HCT116 (cell line): Measurements from ENCODE around the gene BATF3. TPM values are rescaled to one million over a fixed set of nuclear protein-coding genes. Genes with fewer than 3 reads are reported as not detected.

Experiments
- ATAC-seq: fragments of 200-7000 bp; cut with Tn5 transposase; 2 replicates; pipeline ENCODE4 v1.9.1; 2020; ENCODE audit warnings: mild to moderate bottlenecking, moderate library complexity
- BruUV-seq: library from RNA; stranded (reverse); fragments of 400-500 nt; replicated peaks from 2 replicates; lab custom pipeline; 2021; lab: Mats Ljungman, UMichigan
- CTCF ChIA-PET: fragments of 300-600 bp; sonication (Branson Sonifier 250); formaldehyde crosslinking; loops from one replicate; lab custom pipeline; 2021; ENCODE audit warnings: antibody characterized with exemption; lab: Charles Lee
- POLR2A ChIA-PET: fragments of 300-600, 350-600 bp; sonication (Branson Sonifier 250); formaldehyde crosslinking; loops from one replicate; lab custom pipeline; 2021; ENCODE audit warnings: antibody characterized with exemption; lab: Charles Lee
- RAD21 ChIA-PET, 2 experiments: fragments of 300-600 bp; sonication (Branson Sonifier 250); formaldehyde crosslinking; loops; one replicate each; lab custom pipeline; 2023; ENCODE audit warnings: low total read pairs in 2 of 2; ENCODE audit not compliant: uncharacterized antibody in 2 of 2, unreplicated experiment in 2 of 2, low non-redundant PET in 1 of 2; lab: Charles Lee
- DNase-seq: peaks from one replicate; pipeline ENCODE4 v3.0.0-alpha.2; 2010; ENCODE audit warnings: low read depth, low spot score
- H2AFZ ChIP-seq: fragments of 200-600 bp; shearing (Covaris generic), sonication (generic); 2 replicates; pipeline ENCODE4 v1.6.1; 2017; ENCODE audit warnings: low read depth, mixed run types, mixed read lengths, antibody characterized with exemption, low read length; ENCODE audit not compliant: poor library complexity, severe bottlenecking
- H3K27ac ChIP-seq: 2 replicates; pipeline ENCODE4 v1.5.1; 2012; ENCODE audit warnings: low read depth, low read length
- H3K27me3 ChIP-seq: fragments of 200-600 bp; sonication (generic); 2 replicates; pipeline ENCODE4 v1.6.1; 2016; ENCODE audit warnings: mixed run types, low read length, mixed read lengths; ENCODE audit not compliant: insufficient read depth
- H3K36me3 ChIP-seq, 2 experiments: fragments of 200-500 bp in 1 of 2; fragments of 200-600 bp in 1 of 2; sonication (Bioruptor generic) in 1 of 2; sonication (generic) in 1 of 2; 2 replicates each; pipeline versions ENCODE4 v1.5.1 to v1.6.1; 2014 to 2016; ENCODE audit warnings: low read length in 2 of 2, inconsistent platforms in 1 of 2, mixed read lengths in 1 of 2, mixed run types in 1 of 2; ENCODE audit not compliant: insufficient read depth in 2 of 2, control insufficient read depth in 1 of 2
- H3K4me1 ChIP-seq, 2 experiments: fragments of 200-600 bp in 1 of 2; sonication (generic) in 1 of 2; 2 replicates each; pipeline versions ENCODE4 v1.5.1 to v1.6.1; 2012 to 2017; ENCODE audit warnings: low read length in 2 of 2, inconsistent platforms in 1 of 2, mild to moderate bottlenecking in 1 of 2, mixed read lengths in 1 of 2, mixed run types in 1 of 2, moderate library complexity in 1 of 2; ENCODE audit not compliant: insufficient read depth in 2 of 2, control insufficient read depth in 1 of 2
- H3K4me2 ChIP-seq: fragments of 200-600 bp; sonication (generic); 2 replicates; pipeline ENCODE4 v1.6.1; 2017; ENCODE audit warnings: mixed run types, low read length, mixed read lengths
- H3K4me3 ChIP-seq, 2 experiments: fragments of 200-600 bp in 1 of 2; sonication (generic) in 1 of 2; replicated peaks in 1 of 2; 2 replicates each; pipeline ENCODE4 v1.5.1; 2011 to 2016; ENCODE audit warnings: low read length in 2 of 2, control low read depth in 1 of 2, low read depth in 1 of 2, mild to moderate bottlenecking in 1 of 2, mixed read lengths in 1 of 2, mixed run types in 1 of 2
- H3K79me2 ChIP-seq: fragments of 200-600 bp; sonication (generic); 2 replicates; pipeline ENCODE4 v1.6.1; 2017; ENCODE audit warnings: mild to moderate bottlenecking, mixed run types, low read length, moderate library complexity, mixed read lengths; ENCODE audit not compliant: insufficient read depth
- H3K9ac ChIP-seq: fragments of 200-600 bp; sonication (generic); 2 replicates; pipeline ENCODE4 v1.6.1; 2016; ENCODE audit warnings: low read length, mixed read lengths
- H3K9me2 ChIP-seq: fragments of 200-600 bp; sonication (generic), shearing (Covaris generic); 2 replicates; pipeline ENCODE4 v1.6.1; 2017; ENCODE audit warnings: mixed run types, mild to moderate bottlenecking, moderate library complexity; ENCODE audit not compliant: insufficient read depth
- H3K9me3 ChIP-seq, 2 experiments: fragments of 200-500 bp in 1 of 2; fragments of 200-600 bp in 1 of 2; sonication (Bioruptor generic) in 1 of 2; sonication (generic) in 1 of 2; 2 replicates each; pipeline ENCODE4 v1.6.1; 2014 to 2017; ENCODE audit warnings: low read length in 2 of 2, mixed read lengths in 2 of 2, inconsistent platforms in 1 of 2, low read depth in 1 of 2, mild to moderate bottlenecking in 1 of 2, mixed run types in 1 of 2, moderate library complexity in 1 of 2; ENCODE audit not compliant: control insufficient read depth in 1 of 2, insufficient read depth in 1 of 2
- H4K20me1 ChIP-seq: fragments of 200-600 bp; sonication (generic), shearing (Covaris generic); 2 replicates; pipeline ENCODE4 v1.6.1; 2017; ENCODE audit warnings: mixed run types, mild to moderate bottlenecking, moderate library complexity; ENCODE audit not compliant: insufficient read depth
- ATF3 ChIP-seq: IDR thresholded peaks from 2 replicates; pipeline ENCODE4 v1.6.1; 2012
- CEBPB ChIP-seq: IDR thresholded peaks from 2 replicates; pipeline ENCODE4 v1.6.1; 2012; ENCODE audit warnings: low read depth
- EZH2 ChIP-seq: fragments of 200-600 bp; sonication (generic); IDR thresholded peaks from 2 replicates; pipeline ENCODE4 v1.6.1; 2017; ENCODE audit warnings: antibody characterized with exemption, mixed run types
- EZH2phosphoT487 ChIP-seq: fragments of 200-600 bp; IDR thresholded peaks from 2 replicates; pipeline ENCODE4 v1.6.1; 2018; ENCODE audit warnings: antibody characterized with exemption, borderline replicate concordance
- REST ChIP-seq: IDR thresholded peaks from 2 replicates; pipeline ENCODE4 v1.6.1; 2012; ENCODE audit warnings: low read depth
- SIN3A ChIP-seq: IDR thresholded peaks from 2 replicates; pipeline ENCODE4 v1.6.1; 2012; ENCODE audit warnings: low read depth
- TCF7L2 ChIP-seq: IDR thresholded peaks from 2 replicates; pipeline ENCODE4 v1.7.0; 2011; ENCODE audit warnings: borderline replicate concordance, inconsistent platforms; ENCODE audit not compliant: insufficient read depth, insufficient read length; ENCODE audit errors: extremely low read depth
- YY1 ChIP-seq: IDR thresholded peaks from 2 replicates; pipeline ENCODE4 v1.6.1; 2011; ENCODE audit warnings: low read length, low read depth, moderate library complexity, mild to moderate bottlenecking; ENCODE audit not compliant: insufficient replicate concordance; ENCODE audit errors: extremely low read depth
- ZFX ChIP-seq: fragments of 450-650 bp; IDR thresholded peaks from 2 replicates; pipeline ENCODE4 v1.6.1; 2017
- intact Hi-C: fragments of 100-400 bp; cut with micrococcal nuclease; formaldehyde crosslinking; loops from 2 replicates; pipeline ENCODE4 v1.10.0; 2022
- total RNA-seq: library from RNA; stranded (reverse); gene quantifications from one replicate; pipeline ENCODE4 v1.2.1, GENCODE V29; 2021; ENCODE audit not compliant: unreplicated experiment

Gene BATF3
- total RNA-seq, 1 experiment from 2014 or later: 4.8 TPM

- POLR2A ChIA-PET: no interaction called here
- no peak for DNase-seq
- H3K36me3 ChIP-seq: no peaks in the 10 kb centered on the region
These were observed 11.1 kb downstream of the BATF3 start for GRCh38 chr1:212688341-212689047.

More at GRCh38 chr1:212688341-212689047, 11.1 kb downstream of the BATF3 start:
- no peaks in the 10 kb centered on the region for H3K79me2 ChIP-seq
- H3K4me1 ChIP-seq: no peaks in the 10 kb centered on the region; a peak in 1 of 4 replicates
- ChIA-PET RAD21 (no interaction called here), CTCF (interaction anchor here (1.0 kb wide), 1 partner anchor 61 kb away, joined by 3 read pairs; no protein-coding TSS in a partner anchor)
- no peak overlapping the region for H3K27ac ChIP-seq
- no peaks in the 10 kb centered on the region for H4K20me1 ChIP-seq
- BruUV-seq: no TSS peak
- intact Hi-C loops: no loop called here
- no peak overlapping the region for H3K4me3 ChIP-seq
- H3K9me2 ChIP-seq: no peaks in the 10 kb centered on the region
- no peak for ATAC-seq
- no peak overlapping the region for H3K4me2 ChIP-seq
- no peak overlapping the region for H3K9ac ChIP-seq
- TF ChIP-seq CEBPB: no peak
- no peak for TF ChIP-seq EZH2phosphoT487
- no peak for TF ChIP-seq EZH2
- no peak for TF ChIP-seq SIN3A
- no peak for TF ChIP-seq REST
- TF ChIP-seq ATF3: no peak
- no peak for TF ChIP-seq ZFX
- TF ChIP-seq YY1: no peak
- TF ChIP-seq TCF7L2: no peak
- TF ChIP-seq, all 23 proteins: peak for 0
- H3K27me3 ChIP-seq: no peaks in the 10 kb centered on the region
- no peaks in the 10 kb centered on the region for H3K9me3 ChIP-seq
- H2AFZ ChIP-seq: no peak overlapping the region
